ENCODE data around the gene OLFM1. TPM values are rescaled to one million over a fixed set of nuclear protein-coding genes. Genes with fewer than 3 reads are reported as not detected.

Gene OLFM1
- total and polyA plus RNA-seq, 4 donors, result 7.6 to 24.8 (median 15.8) TPM

DNA sequence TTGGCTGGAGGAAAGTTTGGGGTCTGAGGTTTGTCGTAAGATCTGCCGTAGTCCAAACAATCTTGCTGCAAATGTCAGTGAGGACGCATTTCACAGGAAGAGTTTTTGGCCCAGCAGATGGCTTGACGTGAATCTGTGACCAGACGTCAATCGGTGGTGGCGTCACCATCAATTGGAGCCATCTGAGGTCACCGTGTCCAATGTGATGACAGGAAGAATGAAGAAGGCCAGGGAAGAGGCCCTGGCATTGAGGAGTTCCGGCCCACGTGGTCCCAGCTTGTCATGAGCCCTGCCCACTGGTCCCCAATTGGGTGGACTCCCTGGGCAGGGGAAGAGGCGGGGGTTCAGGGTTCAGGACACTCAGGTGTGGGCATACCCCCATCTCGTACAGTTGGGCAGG lies 79.9 kb downstream of the OLFM1 start:
- TF ChIP-seq, protein P1, sequence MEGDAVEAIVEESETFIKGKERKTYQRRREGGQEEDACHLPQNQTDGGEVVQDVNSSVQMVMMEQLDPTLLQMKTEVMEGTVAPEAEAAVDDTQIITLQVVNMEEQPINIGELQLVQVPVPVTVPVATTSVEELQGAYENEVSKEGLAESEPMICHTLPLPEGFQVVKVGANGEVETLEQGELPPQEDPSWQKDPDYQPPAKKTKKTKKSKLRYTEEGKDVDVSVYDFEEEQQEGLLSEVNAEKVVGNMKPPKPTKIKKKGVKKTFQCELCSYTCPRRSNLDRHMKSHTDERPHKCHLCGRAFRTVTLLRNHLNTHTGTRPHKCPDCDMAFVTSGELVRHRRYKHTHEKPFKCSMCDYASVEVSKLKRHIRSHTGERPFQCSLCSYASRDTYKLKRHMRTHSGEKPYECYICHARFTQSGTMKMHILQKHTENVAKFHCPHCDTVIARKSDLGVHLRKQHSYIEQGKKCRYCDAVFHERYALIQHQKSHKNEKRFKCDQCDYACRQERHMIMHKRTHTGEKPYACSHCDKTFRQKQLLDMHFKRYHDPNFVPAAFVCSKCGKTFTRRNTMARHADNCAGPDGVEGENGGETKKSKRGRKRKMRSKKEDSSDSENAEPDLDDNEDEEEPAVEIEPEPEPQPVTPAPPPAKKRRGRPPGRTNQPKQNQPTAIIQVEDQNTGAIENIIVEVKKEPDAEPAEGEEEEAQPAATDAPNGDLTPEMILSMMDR (IDR thresholded peaks at IDR 0.05; ENCODE audit: control extremely low read depth, extremely low read depth), result no peak
- H3K4me1 ChIP-seq (ENCODE audit: control insufficient read depth in 5 of 5, insufficient read depth in 5 of 5, low read length in 5 of 5), result no peaks in the 10 kb centered on the region
- 80 to 87% methylated on average over 12 of the region's 12 CpGs for WGBS, 2 donors
- H3K27me3 ChIP-seq (ENCODE audit: control insufficient read depth in 3 of 3, insufficient read depth in 3 of 3, low read length in 2 of 3), result peaks cover 0 to 35% (median 16%) of the 10 kb centered on the region in 3 donors
- DNase-seq (no peak), ATAC-seq (ENCODE audit: insufficient read depth, low FRiP score) (no peak)
- H3K36me3 ChIP-seq (ENCODE audit: control insufficient read depth in 4 of 4, insufficient read depth in 4 of 4, low read length in 4 of 4), result no peaks in the 10 kb centered on the region
- no peak overlapping the region for H3K9ac ChIP-seq (ENCODE audit: insufficient read depth in 1 of 2, low read length in 2 of 2)
- no peak overlapping the region for H3K27ac ChIP-seq (ENCODE audit: low read depth in 1 of 2, low read length in 1 of 2)
- H3K9me3 ChIP-seq (ENCODE audit: control insufficient read depth in 4 of 4, insufficient read depth in 3 of 4, low read length in 3 of 4), result no peaks in the 10 kb centered on the region
- no peak overlapping the region for H3K4me3 ChIP-seq

DNA sequence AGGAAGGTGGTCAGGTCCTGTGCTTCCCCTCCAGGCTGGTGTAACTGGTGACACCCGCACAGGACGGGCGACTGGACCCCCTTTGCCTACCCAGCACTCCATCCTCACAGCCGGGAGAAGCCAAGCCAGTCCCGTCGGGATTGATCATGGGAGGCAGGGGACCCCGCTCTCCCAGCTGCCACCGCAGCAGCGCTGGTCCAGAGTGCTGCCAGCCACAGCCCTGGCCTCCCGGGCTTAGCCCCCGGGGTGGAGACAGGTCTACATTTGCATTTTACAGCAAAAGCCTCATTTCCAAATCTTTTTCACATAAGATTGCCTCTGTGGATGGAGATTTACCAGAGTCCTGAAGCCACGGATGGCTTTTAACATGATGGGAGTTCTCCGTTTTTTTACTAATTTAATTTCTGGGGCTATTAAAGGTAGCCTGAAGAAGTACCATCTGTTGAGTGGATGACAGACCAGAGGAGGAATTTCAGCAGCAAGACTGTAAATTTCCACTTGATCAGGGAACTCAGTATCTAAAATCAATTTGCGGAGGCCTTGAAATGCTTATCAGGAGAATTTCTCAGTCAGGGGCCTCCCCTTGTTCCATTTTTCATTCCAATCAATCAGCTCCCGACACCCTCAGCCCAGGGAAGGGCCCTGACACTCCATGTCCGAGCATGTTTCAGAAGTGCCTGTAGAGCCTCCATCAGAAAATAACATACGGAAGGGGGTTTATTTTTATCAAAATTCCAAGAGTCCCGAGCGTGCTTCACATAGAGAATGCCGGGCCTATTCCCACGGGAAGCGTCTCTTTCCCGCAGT lies 80.6 kb downstream of the OLFM1 start:
- Histone ChIP-seq H3K36me3 (ENCODE audit: control insufficient read depth in 4 of 4, insufficient read depth in 4 of 4, low read length in 4 of 4) (no peaks in the 10 kb centered on the region), H3K9ac (ENCODE audit: insufficient read depth in 1 of 2, low read length in 2 of 2) (no peak overlapping the region), H3K4me3 (no peak overlapping the region), H3K9me3 (ENCODE audit: control insufficient read depth in 4 of 4, insufficient read depth in 3 of 4, low read length in 3 of 4) (no peaks in the 10 kb centered on the region), H3K27ac (ENCODE audit: low read depth in 1 of 2, low read length in 1 of 2) (no peak overlapping the region), H3K27me3 (ENCODE audit: control insufficient read depth in 3 of 3, insufficient read depth in 3 of 3, low read length in 2 of 3) (peaks cover 0 to 35% (median 16%) of the 10 kb centered on the region in 3 donors), H3K4me1 (ENCODE audit: control insufficient read depth in 5 of 5, insufficient read depth in 5 of 5, low read length in 5 of 5) (no peaks in the 10 kb centered on the region)
- ATAC-seq (ENCODE audit: insufficient read depth, low FRiP score) (no peak), DNase-seq (no peak)
- TF ChIP-seq, protein P1 (IDR thresholded peaks at IDR 0.05; ENCODE audit: control extremely low read depth, extremely low read depth), result no peak
- 76 to 82% methylated on average over 23 of the region's 23 CpGs for WGBS, 2 donors

DNA sequence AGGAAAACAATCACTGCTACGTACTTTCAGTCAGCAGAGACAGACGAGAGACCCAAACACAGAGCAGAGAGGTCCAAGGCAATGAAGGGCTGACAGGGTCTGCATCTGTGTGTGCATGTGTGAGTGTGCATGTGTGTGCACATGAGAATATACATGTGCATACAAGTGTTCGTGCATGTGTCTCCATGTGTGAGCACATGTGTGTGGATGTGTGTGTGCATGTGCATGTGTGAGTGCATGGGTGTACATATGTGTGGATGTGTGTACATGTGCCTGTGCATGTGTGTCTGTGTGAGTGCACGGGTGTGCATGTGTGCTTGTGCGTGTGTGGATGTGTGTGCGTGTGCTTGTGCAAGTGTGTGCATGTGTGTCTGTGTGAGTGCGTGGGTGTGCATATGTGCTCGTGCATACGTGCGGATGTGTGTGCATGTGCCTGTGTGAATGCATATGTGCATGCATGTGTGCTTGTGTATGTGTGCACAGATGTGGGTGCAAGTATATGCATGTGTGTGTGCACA lies 82.3 kb downstream of the OLFM1 start:
- Histone ChIP-seq H3K36me3 (ENCODE audit: control insufficient read depth in 4 of 4, insufficient read depth in 4 of 4, low read length in 4 of 4) (no peaks in the 10 kb centered on the region), H3K27me3 (ENCODE audit: control insufficient read depth in 3 of 3, insufficient read depth in 3 of 3, low read length in 2 of 3) (peaks cover 0 to 32% (median 14%) of the 10 kb centered on the region in 3 donors), H3K27ac (ENCODE audit: low read depth in 1 of 2, low read length in 1 of 2) (no peak overlapping the region), H3K4me3 (no peak overlapping the region), H3K4me1 (ENCODE audit: control insufficient read depth in 5 of 5, insufficient read depth in 5 of 5, low read length in 5 of 5) (no peaks in the 10 kb centered on the region), H3K9me3 (ENCODE audit: control insufficient read depth in 4 of 4, insufficient read depth in 3 of 4, low read length in 3 of 4) (no peaks in the 10 kb centered on the region), H3K9ac (ENCODE audit: insufficient read depth in 1 of 2, low read length in 2 of 2) (no peak overlapping the region)
- no peak for ATAC-seq (ENCODE audit: insufficient read depth, low FRiP score)
- TF ChIP-seq, protein P1 (IDR thresholded peaks at IDR 0.05; ENCODE audit: control extremely low read depth, extremely low read depth), result no peak
- no peak for DNase-seq
- WGBS, 2 donors, result 80 to 87% methylated on average over 10 of the region's 10 CpGs
